GM19023 (cell line): ENCODE results near the gene ASS1.

ENCODE experiments used
- ATAC-seq: cut with Tn5 transposase; IDR thresholded peaks from one replicate; pipeline ENCODE4 v1.9.1; 2021; ENCODE audit warnings: mild to moderate bottlenecking, moderate library complexity; ENCODE audit not compliant: unreplicated experiment

The ASS1 gene

GRCh38 chr9:130452835-130453234 is 8.1 kb downstream of the ASS1 start:
- no peak for ATAC-seq

- no peak for ATAC-seq
Observed at GRCh38 chr9:130453487-130453886, 8.7 kb downstream of the ASS1 start.

DNA sequence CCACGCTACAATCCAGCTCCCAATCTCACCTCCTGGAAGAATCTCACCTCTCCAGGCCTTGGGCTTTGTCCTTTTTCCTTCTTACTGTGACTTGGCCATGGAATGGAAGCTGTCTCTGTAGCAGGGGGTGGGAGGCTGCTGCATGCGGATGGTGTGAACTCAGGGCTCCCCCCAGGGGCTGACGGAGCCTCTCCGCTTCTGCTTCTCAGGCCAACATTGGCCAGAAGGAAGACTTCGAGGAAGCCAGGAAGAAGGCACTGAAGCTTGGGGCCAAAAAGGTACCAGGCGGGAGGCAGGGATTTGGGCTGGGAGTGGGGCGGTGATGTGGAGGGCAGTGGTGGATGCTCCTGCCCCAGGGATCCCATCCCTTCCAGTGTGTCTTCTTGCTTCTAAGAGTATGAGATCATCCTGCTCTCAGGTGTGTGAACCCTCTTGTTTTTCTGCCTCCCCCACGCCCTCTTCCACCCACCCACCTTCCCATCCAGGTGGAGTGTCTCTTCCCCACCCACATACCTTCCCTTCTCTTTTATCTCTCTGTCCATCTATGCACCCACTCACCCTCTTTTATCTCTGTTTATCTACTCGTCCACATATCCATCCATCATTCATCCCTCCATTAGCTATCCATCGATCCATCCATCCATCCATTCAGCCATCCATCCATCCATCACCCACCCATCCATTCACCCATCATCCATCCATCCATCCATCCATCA is 9.5 kb downstream of the ASS1 start:
- no peak for ATAC-seq

- ATAC-seq: no peak
Observed at GRCh38 chr9:130454812-130455325, 10.1 kb downstream of the ASS1 start.

DNA sequence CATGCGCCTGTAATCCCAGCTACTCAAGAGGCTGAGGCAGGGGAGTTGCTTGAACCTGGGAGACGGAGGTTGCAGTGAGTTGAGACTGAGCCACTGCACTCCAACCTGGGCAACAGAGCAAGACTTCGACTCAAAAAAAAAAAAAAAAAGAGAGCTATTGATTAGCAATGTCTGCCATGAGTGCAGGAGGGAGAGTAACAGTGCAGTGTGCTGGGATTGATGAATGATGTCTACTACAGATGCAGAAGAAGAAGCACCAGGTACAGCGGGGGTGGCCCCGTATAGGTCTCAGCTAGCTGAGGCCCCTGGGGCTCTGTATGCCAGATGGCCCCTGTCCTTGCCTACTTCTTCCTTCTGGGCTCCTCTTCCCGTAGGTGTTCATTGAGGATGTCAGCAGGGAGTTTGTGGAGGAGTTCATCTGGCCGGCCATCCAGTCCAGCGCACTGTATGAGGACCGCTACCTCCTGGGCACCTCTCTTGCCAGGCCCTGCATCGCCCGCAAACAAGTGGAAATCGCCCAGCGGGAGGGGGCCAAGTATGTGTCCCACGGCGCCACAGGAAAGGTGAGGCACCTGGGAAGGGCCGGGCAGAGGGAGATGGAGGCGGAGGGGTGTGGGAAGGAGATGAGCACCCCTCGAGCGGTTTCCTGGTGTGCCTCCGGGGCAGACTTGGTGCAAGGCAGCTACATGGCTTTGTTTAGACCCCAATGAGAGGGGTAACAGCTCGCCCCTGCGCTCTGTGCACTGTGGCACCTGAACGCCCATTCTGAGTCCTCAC is 13.5 kb downstream of the ASS1 start:
- no peak for ATAC-seq

DNA sequence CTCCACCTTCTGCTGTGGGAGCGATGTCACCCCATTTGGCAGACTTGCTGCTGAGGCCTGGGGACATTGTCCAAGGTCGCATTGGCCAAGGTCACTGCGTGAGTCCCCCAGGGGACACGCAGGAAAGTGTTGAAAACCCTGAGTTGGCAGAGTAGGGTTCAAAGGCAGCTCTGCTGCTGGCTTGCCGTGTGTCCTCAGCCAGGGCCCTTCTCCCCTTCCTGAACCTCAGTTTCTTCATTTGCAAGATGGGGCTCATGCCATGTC is 14.0 kb downstream of the ASS1 start:
- ATAC-seq: no peak

DNA sequence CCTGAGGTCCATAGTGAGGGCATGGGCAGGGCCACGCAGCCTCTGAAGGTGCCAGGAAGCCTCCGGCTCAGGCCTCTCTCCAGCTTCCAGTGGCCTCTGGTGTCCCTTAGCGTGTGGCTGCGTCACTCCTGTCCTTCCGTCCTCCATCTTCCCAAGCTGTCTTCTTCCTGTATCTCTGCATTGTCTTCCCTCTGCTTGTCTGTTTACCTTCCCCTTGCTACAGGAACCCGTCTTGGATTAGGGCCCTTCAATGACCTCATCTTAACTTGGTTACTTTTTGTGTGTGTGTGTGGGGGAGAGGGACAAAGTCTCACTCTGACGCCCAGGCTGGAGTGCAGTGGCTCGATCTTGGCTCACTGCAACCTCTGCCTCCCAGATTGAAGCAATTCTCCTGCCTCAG is 14.4 kb downstream of the ASS1 start:
- no peak for ATAC-seq

- no peak for ATAC-seq
Observed at GRCh38 chr9:130459941-130460669, 15.3 kb downstream of the ASS1 start.

- no peak for ATAC-seq
Observed at GRCh38 chr9:130461218-130461630, 16.5 kb downstream of the ASS1 start.

DNA sequence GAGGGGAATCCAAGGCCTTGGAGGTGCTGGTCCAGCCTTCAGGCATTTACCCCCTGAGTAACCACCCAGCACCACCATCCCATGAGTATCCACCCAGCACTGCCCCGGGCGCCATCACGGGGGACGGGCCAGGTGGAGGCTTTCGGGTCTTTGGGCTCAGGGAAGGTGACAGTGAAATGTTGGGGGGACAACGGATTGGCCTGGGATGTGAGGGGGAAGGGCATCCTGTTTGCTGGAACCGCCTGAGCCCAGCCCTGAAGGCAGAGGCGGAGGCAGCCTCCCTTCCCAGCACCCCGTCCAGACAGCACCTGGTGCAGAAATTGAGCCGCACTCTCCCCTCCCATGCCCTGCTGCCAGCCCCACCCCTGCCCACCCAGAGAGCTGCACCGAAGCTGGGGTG is 17.0 kb downstream of the ASS1 start:
- no peak for ATAC-seq

- no peak for ATAC-seq
Observed at GRCh38 chr9:130462685-130463540, 18.2 kb downstream of the ASS1 start.

- no peak for ATAC-seq
Observed at GRCh38 chr9:130463763-130464745, 19.3 kb downstream of the ASS1 start.

GRCh38 chr9:130465383-130466096 is 20.8 kb downstream of the ASS1 start:
- ATAC-seq: no peak

DNA sequence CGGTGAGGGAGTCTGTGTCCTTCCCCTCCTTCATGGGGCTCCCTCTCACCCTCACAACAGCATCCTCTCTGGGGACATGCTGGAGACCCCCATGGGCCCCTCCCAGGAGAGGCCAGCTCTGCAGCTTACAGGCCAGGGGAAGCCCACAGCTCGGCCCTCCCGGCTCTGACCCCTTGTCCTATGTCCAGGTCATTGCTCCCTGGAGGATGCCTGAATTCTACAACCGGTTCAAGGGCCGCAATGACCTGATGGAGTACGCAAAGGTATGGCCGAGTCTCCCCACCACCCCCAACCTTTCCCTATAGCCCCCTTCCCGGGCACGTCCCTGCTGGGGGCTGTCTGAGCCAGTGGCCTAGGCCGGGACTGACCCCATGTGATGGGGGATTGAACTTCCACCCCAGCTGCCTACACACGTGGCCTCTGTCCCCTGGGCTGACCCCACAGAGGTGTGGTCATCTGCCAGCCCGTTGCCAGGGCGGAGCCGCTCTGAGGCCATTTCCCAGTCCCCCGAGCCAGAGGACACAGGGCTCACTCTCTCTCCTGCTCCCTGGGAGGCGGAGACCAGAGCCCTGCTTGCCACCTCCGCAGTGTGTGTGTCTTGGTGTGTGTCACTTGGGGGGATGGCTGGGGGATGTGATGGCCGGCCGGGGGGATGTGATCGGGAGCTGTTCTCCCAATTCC is 21.9 kb downstream of the ASS1 start:
- ATAC-seq: no peak

GRCh38 chr9:130467316-130467715 is 22.6 kb downstream of the ASS1 start:
- ATAC-seq: no peak

GRCh38 chr9:130468566-130468965 is 23.8 kb downstream of the ASS1 start:
- no peak for ATAC-seq

GRCh38 chr9:130470269-130470668 is 25.5 kb downstream of the ASS1 start:
- ATAC-seq: no peak

DNA sequence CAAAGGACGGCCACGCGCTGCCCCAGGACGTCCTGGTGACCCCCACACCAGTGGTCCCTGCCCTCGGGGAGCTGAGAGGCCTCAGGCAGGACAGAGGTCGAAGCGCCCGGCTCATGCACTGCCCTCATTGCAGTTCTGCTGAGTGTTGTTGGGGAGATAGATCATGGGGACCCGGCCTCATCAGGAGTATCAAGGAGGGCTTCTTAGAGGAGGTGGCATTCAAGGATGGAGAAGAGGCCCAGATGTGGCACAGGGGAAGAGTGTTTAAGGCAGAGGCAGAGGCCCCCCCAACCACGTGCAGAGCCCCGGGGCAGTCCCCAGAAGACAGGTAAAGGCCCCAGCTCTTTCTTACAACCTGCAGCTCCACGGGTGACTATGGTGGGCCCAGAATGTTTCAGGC is 26.2 kb downstream of the ASS1 start:
- no peak for ATAC-seq
